Fibroblast of villous mesenchyme (primary cell): ENCODE results near the gene DBT. TPM values are rescaled to one million over a fixed set of nuclear protein-coding genes. Genes with fewer than 3 reads are reported as not detected.

Source experiments
- DNase-seq: peaks from one replicate; pipeline ENCODE4 v3.0.0-alpha.2; 2010; ENCODE audit warnings: low read depth
- H3K4me3 ChIP-seq: 2 replicates; pipeline ENCODE4 v1.5.1; 2011; ENCODE audit warnings: low read depth, mild to moderate bottlenecking, low read length
- total RNA-seq: library from RNA; depleted of rRNA; stranded (reverse); fragments of >200 nt; gene quantifications from 2 replicates; pipeline ENCODE4 v1.2.3, GENCODE V29; 2012
- TF ChIP-seq, protein P1 (sequence below): IDR thresholded peaks from 2 replicates; pipeline ENCODE4 v1.5.1; 2012; ENCODE audit warnings: low read depth, mild to moderate bottlenecking, low read length; ENCODE audit not compliant: insufficient read depth

DBT gene
- total RNA-seq, 1 donor: 6.0 TPM

GRCh38 chr1:100198596-100198995, 51.0 kb downstream of the DBT start:
- TF ChIP-seq, protein P1, sequence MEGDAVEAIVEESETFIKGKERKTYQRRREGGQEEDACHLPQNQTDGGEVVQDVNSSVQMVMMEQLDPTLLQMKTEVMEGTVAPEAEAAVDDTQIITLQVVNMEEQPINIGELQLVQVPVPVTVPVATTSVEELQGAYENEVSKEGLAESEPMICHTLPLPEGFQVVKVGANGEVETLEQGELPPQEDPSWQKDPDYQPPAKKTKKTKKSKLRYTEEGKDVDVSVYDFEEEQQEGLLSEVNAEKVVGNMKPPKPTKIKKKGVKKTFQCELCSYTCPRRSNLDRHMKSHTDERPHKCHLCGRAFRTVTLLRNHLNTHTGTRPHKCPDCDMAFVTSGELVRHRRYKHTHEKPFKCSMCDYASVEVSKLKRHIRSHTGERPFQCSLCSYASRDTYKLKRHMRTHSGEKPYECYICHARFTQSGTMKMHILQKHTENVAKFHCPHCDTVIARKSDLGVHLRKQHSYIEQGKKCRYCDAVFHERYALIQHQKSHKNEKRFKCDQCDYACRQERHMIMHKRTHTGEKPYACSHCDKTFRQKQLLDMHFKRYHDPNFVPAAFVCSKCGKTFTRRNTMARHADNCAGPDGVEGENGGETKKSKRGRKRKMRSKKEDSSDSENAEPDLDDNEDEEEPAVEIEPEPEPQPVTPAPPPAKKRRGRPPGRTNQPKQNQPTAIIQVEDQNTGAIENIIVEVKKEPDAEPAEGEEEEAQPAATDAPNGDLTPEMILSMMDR: no peak
- no peak for DNase-seq

GRCh38 chr1:100188617-100189016, 61.0 kb downstream of the DBT start:
- TF ChIP-seq, protein P1: no peak
- DNase-seq: peak; percentile 66
- no peak overlapping the region for H3K4me3 ChIP-seq

More at GRCh38 chr1:100198596-100198995, 51.0 kb downstream of the DBT start:
- no peak overlapping the region for H3K4me3 ChIP-seq

DNA sequence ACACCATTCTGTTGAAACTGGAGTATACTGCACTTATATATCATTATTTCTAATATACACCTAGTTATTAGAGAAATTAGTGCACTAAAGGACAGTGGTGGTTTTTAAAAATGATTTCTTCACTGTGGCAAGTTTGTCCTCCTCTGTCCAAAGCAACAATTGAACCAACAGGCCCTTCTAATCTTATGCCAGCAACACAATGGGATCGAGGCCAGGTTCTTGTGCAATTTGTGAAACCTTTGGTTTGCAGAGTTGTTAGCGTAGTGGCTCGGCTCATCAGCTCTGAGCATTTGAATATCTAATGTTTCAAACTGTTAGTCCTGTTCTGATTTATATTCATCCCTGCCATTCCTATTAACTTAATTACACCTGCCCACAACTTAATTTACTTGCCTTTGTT, 61.7 kb downstream of the DBT start:
- DNase-seq: peak; percentile 61

DNA sequence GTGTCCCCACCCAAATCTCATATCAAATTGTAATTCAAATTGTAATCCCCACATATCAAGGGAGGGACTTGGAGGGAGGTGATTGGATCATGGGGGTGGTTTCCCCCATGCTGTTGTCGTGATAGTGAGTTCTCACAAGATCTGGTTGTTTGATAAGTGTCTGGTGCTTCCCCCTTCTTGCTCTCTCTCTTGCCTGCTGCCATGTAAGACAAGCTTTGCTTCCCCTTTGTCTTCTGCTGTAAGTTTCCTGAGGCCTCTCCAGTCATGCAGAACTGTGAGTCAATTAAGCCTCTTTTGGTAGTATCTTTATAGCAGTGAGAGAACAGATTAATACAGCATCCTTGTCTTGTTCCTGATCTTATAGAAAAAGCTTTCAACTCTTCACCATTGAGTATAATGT, 65.1 kb downstream of the DBT start:
- TF ChIP-seq, protein P1: no peak
- H3K4me3 ChIP-seq: no peak overlapping the region
- no peak for DNase-seq

More for the DNA sequence above, 61.7 kb downstream of the DBT start:
- TF ChIP-seq, protein P1: no peak
- H3K4me3 ChIP-seq: no peak overlapping the region

GRCh38 chr1:100183370-100183769, 66.3 kb downstream of the DBT start:
- TF ChIP-seq, protein P1: no peak
- no peak for DNase-seq
- H3K4me3 ChIP-seq: no peak overlapping the region

GRCh38 chr1:100178091-100178490, 71.5 kb downstream of the DBT start, which contains the start of gene LRRC39:
Gene LRRC39, minus strand, starts transcription at chr1:100178256. Its CDS starts 9,740 bp downstream, at chr1:100168516.
- H3K4me3 ChIP-seq: no peak within 1 kb of the TSS
- no peak for DNase-seq
- TF ChIP-seq, protein P1: no peak
